Measurements from ENCODE around the gene ARNT2.

ARNT2 gene

GRCh38 chr15:80433836-80434235, 29.7 kb downstream of the ARNT2 start:
- no peak overlapping the region for H3K9ac ChIP-seq (ENCODE audit: insufficient read length, low read depth)
- H3K27me3 ChIP-seq (ENCODE audit: insufficient read depth, insufficient read length), result peaks cover 9% of the 10 kb centered on the region
- no peaks in the 10 kb centered on the region for H3K36me3 ChIP-seq (ENCODE audit: insufficient read depth, insufficient read length, low read length)
- TF ChIP-seq SUZ12 (IDR thresholded peaks at IDR 0.05; ENCODE audit: extremely low read depth, insufficient read depth, insufficient read length) (no peak), ZNF274 (IDR thresholded peaks at IDR 0.05; ENCODE audit: low read depth, low read length) (no peak), YY1 (IDR thresholded peaks at IDR 0.05; ENCODE audit: insufficient read depth, insufficient read length) (no peak)
- peaks cover 2% of the 10 kb centered on the region for H3K4me1 ChIP-seq (ENCODE audit: insufficient read depth, insufficient read length)
- DNase-seq (ENCODE audit: low read depth, low spot score), result no peak
- H3K9me3 ChIP-seq (ENCODE audit: insufficient read depth, low read length), result no peaks in the 10 kb centered on the region
- H3K4me3 ChIP-seq (ENCODE audit: insufficient read length, low read depth), result no peak overlapping the region

GRCh38 chr15:80434926-80435720, 30.9 kb downstream of the ARNT2 start:
- Histone ChIP-seq H3K9ac (ENCODE audit: insufficient read length, low read depth) (no peak overlapping the region), H3K27me3 (ENCODE audit: insufficient read depth, insufficient read length) (peaks cover 6% of the 10 kb centered on the region), H3K9me3 (ENCODE audit: insufficient read depth, low read length) (no peaks in the 10 kb centered on the region), H3K4me1 (ENCODE audit: insufficient read depth, insufficient read length) (peaks cover 2% of the 10 kb centered on the region), H3K36me3 (ENCODE audit: insufficient read depth, insufficient read length, low read length) (no peaks in the 10 kb centered on the region), H3K4me3 (ENCODE audit: insufficient read length, low read depth) (no peak overlapping the region)
- DNase-seq (ENCODE audit: low read depth, low spot score), result no peak
- TF ChIP-seq ZNF274 (IDR thresholded peaks at IDR 0.05; ENCODE audit: low read depth, low read length) (no peak), SUZ12 (IDR thresholded peaks at IDR 0.05; ENCODE audit: extremely low read depth, insufficient read depth, insufficient read length) (no peak), YY1 (IDR thresholded peaks at IDR 0.05; ENCODE audit: insufficient read depth, insufficient read length) (no peak)

- DNase-seq (ENCODE audit: low read depth, low spot score), result no peak
- peaks cover 2% of the 10 kb centered on the region for H3K4me1 ChIP-seq (ENCODE audit: insufficient read depth, insufficient read length)
- no peaks in the 10 kb centered on the region for H3K27me3 ChIP-seq (ENCODE audit: insufficient read depth, insufficient read length)
- TF ChIP-seq SUZ12 (IDR thresholded peaks at IDR 0.05; ENCODE audit: extremely low read depth, insufficient read depth, insufficient read length) (no peak), YY1 (IDR thresholded peaks at IDR 0.05; ENCODE audit: insufficient read depth, insufficient read length) (no peak), ZNF274 (IDR thresholded peaks at IDR 0.05; ENCODE audit: low read depth, low read length) (no peak)
- no peak overlapping the region for H3K9ac ChIP-seq (ENCODE audit: insufficient read length, low read depth)
- H3K36me3 ChIP-seq (ENCODE audit: insufficient read depth, insufficient read length, low read length), result no peaks in the 10 kb centered on the region
- H3K4me3 ChIP-seq (ENCODE audit: insufficient read length, low read depth), result no peak overlapping the region
- no peaks in the 10 kb centered on the region for H3K9me3 ChIP-seq (ENCODE audit: insufficient read depth, low read length)
Measured at GRCh38 chr15:80436511-80437307, 32.5 kb downstream of the ARNT2 start.

- TF ChIP-seq SUZ12 (IDR thresholded peaks at IDR 0.05; ENCODE audit: extremely low read depth, insufficient read depth, insufficient read length) (no peak), YY1 (IDR thresholded peaks at IDR 0.05; ENCODE audit: insufficient read depth, insufficient read length) (no peak), ZNF274 (IDR thresholded peaks at IDR 0.05; ENCODE audit: low read depth, low read length) (no peak)
- H3K4me3 ChIP-seq (ENCODE audit: insufficient read length, low read depth), result no peak overlapping the region
- no peaks in the 10 kb centered on the region for H3K9me3 ChIP-seq (ENCODE audit: insufficient read depth, low read length)
- H3K9ac ChIP-seq (ENCODE audit: insufficient read length, low read depth), result no peak overlapping the region
- no peaks in the 10 kb centered on the region for H3K36me3 ChIP-seq (ENCODE audit: insufficient read depth, insufficient read length, low read length)
- H3K4me1 ChIP-seq (ENCODE audit: insufficient read depth, insufficient read length), result peaks cover 2% of the 10 kb centered on the region
- H3K27me3 ChIP-seq (ENCODE audit: insufficient read depth, insufficient read length), result no peaks in the 10 kb centered on the region
- DNase-seq (ENCODE audit: low read depth, low spot score), result no peak
Measured at GRCh38 chr15:80437334-80437891, 33.2 kb downstream of the ARNT2 start.

GRCh38 chr15:80439140-80439539, 35.0 kb downstream of the ARNT2 start:
- no peaks in the 10 kb centered on the region for H3K36me3 ChIP-seq (ENCODE audit: insufficient read depth, insufficient read length, low read length)
- H3K4me1 ChIP-seq (ENCODE audit: insufficient read depth, insufficient read length), result no peaks in the 10 kb centered on the region
- H3K4me3 ChIP-seq (ENCODE audit: insufficient read length, low read depth), result no peak overlapping the region
- no peaks in the 10 kb centered on the region for H3K27me3 ChIP-seq (ENCODE audit: insufficient read depth, insufficient read length)
- TF ChIP-seq SUZ12 (IDR thresholded peaks at IDR 0.05; ENCODE audit: extremely low read depth, insufficient read depth, insufficient read length) (no peak), ZNF274 (IDR thresholded peaks at IDR 0.05; ENCODE audit: low read depth, low read length) (no peak), YY1 (IDR thresholded peaks at IDR 0.05; ENCODE audit: insufficient read depth, insufficient read length) (no peak)
- no peaks in the 10 kb centered on the region for H3K9me3 ChIP-seq (ENCODE audit: insufficient read depth, low read length)
- no peak for DNase-seq (ENCODE audit: low read depth, low spot score)
- H3K9ac ChIP-seq (ENCODE audit: insufficient read length, low read depth), result no peak overlapping the region

GRCh38 chr15:80440024-80440423, 35.8 kb downstream of the ARNT2 start:
- no peak overlapping the region for H3K4me3 ChIP-seq (ENCODE audit: insufficient read length, low read depth)
- no peaks in the 10 kb centered on the region for H3K4me1 ChIP-seq (ENCODE audit: insufficient read depth, insufficient read length)
- no peak overlapping the region for H3K9ac ChIP-seq (ENCODE audit: insufficient read length, low read depth)
- H3K36me3 ChIP-seq (ENCODE audit: insufficient read depth, insufficient read length, low read length), result no peaks in the 10 kb centered on the region
- no peaks in the 10 kb centered on the region for H3K9me3 ChIP-seq (ENCODE audit: insufficient read depth, low read length)
- DNase-seq (ENCODE audit: low read depth, low spot score), result no peak
- H3K27me3 ChIP-seq (ENCODE audit: insufficient read depth, insufficient read length), result no peaks in the 10 kb centered on the region
- TF ChIP-seq YY1 (IDR thresholded peaks at IDR 0.05; ENCODE audit: insufficient read depth, insufficient read length) (no peak), SUZ12 (IDR thresholded peaks at IDR 0.05; ENCODE audit: extremely low read depth, insufficient read depth, insufficient read length) (no peak), ZNF274 (IDR thresholded peaks at IDR 0.05; ENCODE audit: low read depth, low read length) (no peak)

GRCh38 chr15:80441041-80441440, 36.9 kb downstream of the ARNT2 start:
- no peak for DNase-seq (ENCODE audit: low read depth, low spot score)
- Histone ChIP-seq H3K27me3 (ENCODE audit: insufficient read depth, insufficient read length) (no peaks in the 10 kb centered on the region), H3K4me1 (ENCODE audit: insufficient read depth, insufficient read length) (peaks cover 5% of the 10 kb centered on the region), H3K9ac (ENCODE audit: insufficient read length, low read depth) (no peak overlapping the region), H3K36me3 (ENCODE audit: insufficient read depth, insufficient read length, low read length) (no peaks in the 10 kb centered on the region), H3K4me3 (ENCODE audit: insufficient read length, low read depth) (no peak overlapping the region), H3K9me3 (ENCODE audit: insufficient read depth, low read length) (no peaks in the 10 kb centered on the region)
- TF ChIP-seq YY1 (IDR thresholded peaks at IDR 0.05; ENCODE audit: insufficient read depth, insufficient read length) (no peak), ZNF274 (IDR thresholded peaks at IDR 0.05; ENCODE audit: low read depth, low read length) (no peak), SUZ12 (IDR thresholded peaks at IDR 0.05; ENCODE audit: extremely low read depth, insufficient read depth, insufficient read length) (no peak)

Measured in NT2/D1 (cell line).